ENCODE data around the gene PIP4K2B.

The PIP4K2B gene

DNA sequence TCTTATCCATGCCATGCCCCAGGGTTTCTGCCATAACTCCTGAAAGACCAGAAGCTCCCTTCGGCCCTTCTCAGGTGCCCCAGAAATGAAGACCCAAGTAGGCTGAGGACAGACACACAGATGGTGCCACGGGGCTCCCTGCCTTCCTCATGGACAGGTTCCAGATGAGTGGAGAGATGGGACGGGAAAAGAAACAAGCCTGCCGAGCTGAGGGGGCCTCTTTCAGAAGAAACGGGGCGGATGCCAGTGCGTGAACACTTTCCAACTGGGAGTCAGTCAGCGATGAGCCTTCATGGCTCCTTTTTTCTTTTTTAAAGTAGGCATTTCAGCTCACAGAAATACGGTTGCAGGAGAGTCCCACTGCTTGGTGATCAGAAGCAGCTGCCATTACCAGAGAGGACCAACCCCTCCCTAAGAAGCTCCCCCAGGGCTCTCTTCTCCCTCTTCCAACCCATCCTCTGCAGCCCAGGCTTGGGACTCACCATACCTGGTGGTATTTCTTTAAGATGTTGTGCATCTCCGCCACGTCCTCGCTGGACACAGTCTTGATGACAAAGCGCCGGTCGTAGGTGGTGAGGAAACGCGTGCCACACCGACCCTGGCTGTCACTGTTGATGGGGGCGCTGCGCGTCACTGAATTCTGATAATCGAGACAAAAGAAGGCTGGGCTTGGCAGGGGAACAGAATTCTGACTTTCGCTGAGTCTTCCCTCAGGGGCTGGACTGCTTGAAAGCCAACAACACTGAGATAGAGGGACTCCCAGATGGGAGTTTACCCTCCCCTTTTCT, 19.2 kb downstream of the PIP4K2B start:
- DNase-seq (ENCODE audit: low read depth): no peak

DNA sequence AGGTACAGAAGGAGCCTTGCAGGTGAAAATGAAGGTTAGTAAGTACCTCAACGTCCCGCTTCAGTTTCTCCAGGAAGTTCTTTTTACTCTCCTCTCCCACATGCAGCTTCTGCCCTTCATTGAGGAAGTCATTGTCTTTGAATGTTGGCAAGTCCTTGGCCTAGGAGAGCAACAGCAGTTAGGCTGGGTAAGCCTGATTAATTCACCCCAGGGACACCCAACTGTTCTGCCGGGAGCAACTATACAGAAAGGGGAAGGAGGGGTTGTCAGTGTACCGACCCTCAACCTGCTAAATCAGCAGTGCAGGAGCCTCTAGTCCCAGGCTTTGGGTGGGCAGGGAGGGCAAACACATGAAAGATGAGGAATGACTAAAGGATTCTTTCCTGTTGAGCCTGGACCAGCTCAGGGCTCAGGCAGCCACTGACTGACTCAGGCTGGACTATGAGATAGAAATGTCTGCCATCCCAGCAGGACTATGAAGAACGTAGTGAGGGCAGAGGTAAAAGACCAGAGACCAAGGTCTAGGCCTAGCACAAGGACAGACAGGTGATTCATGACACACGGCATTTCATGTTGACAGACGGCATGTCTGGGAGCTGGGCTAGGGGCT, 21.6 kb downstream of the PIP4K2B start:
- DNase-seq (ENCODE audit: low read depth): no peak

DNA sequence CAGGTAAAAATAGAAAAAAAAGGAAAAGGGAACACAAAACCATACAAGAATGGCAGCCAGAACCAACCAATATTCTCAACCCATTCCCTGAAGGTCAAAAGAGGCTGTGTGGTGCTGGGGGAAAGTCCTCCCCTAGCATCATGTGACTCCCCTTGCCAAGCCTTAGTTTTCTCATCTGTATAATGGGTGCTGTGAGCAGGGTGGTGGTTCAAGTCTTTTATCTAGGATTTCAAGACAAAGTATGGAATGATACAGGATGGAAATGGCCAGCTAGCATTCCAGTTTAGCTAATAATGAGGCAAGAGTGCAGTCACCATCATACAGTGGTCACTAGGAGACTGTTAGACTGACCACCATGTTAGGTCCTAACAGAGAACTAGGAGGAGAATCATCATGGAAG, 26.1 kb downstream of the PIP4K2B start:
- no peak for DNase-seq (ENCODE audit: low read depth)

DNA sequence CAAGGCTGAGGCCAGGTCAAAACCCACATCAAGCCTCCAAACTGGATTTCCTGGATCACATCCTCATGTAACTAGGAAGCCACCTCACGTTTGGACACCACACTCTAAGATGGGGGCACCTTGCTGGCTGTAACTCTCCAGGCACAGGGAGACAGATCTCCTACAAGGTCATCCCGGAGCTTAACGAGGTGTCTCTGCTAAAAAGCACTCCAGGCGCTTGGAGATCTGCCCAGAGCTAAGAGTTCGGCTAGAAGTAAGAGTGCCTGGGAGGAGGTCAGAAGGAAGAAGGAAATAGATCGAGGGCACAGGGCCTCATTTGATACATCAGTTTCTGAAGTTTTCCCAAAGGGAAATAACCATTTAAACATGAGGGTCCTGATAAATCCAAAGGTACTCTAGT, 30.9 kb downstream of the PIP4K2B start:
- DNase-seq (ENCODE audit: low read depth): no peak

DNA sequence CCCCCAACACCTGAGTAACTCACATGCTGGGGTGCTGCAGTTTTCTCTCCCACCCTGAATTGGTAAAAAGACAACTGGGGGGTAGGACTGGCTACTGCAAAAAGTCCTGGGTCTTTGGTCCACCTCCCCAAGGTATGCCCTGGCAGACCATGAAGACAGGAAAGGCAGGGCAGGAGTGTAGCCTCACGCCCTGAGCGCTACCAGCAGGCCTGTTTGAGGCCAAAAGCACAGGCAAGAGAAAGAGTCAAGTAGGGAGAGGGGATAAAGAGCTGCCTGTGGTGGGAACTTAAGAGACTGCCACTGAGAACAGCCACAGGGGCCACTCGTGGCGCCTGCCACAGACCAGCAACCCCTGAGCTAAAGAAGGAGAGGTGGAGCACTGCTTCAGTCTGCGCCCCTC, 33.0 kb downstream of the PIP4K2B start:
- no peak for DNase-seq (ENCODE audit: low read depth)

DNA sequence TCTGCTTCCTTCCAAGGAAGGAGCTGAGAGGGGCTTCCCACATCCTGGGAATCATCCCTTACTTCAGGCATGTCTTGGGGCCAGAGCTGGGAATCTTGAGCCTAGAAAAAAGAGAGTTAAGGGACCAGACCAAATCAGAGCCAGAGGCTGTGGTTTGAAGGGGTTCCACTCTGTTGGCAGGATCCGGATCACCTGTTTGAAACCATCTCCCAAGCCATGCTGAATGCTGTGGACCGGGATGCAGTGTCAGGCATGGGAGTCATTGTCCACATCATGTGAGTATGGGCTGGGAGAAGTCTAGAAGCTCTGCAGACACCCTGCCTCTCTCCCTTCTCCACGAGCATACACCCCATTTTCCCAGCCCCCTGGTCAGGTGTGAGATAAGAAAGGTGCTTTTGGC, 37.1 kb downstream of the PIP4K2B start:
- DNase-seq (ENCODE audit: low read depth): no peak

DNA sequence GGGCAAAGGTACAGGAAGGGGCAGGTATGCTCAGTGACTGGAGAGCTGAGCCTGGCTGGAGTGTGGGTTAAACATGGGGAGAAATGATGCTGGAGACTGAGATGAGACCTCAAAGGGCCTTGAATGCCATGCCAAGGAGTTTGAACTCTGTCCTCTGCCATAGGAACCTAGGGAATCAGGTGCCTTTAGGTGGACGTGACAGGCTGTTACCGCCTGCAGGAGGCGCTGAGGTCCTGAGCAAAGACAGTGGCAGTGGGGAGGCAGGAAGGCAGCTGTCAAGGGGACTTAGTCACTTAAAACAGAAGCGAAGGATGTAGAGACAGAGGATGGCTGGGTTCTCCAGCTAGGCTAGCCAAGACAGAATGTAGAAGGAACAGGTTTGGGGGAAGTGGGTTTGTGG, 37.7 kb downstream of the PIP4K2B start:
- DNase-seq (ENCODE audit: low read depth): no peak

DNA sequence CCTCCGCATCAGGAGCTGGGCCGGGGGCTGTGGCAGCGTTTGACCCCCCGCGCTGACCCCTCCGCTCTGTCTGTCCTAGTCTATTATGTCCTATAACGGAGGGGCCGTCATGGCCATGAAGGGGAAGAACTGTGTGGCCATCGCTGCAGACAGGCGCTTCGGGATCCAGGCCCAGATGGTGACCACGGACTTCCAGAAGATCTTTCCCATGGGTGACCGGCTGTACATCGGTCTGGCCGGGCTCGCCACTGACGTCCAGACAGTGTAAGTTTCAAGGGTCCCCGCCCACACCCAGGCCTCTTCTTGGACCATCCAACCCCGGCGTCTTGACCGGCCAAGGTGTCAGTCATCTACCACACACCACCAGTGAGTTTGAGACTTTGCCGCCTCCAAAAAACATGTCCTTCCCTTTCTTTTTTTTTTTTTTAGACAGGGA, 46.3 kb downstream of the PIP4K2B start:
- no peak for DNase-seq (ENCODE audit: low read depth)

DNA sequence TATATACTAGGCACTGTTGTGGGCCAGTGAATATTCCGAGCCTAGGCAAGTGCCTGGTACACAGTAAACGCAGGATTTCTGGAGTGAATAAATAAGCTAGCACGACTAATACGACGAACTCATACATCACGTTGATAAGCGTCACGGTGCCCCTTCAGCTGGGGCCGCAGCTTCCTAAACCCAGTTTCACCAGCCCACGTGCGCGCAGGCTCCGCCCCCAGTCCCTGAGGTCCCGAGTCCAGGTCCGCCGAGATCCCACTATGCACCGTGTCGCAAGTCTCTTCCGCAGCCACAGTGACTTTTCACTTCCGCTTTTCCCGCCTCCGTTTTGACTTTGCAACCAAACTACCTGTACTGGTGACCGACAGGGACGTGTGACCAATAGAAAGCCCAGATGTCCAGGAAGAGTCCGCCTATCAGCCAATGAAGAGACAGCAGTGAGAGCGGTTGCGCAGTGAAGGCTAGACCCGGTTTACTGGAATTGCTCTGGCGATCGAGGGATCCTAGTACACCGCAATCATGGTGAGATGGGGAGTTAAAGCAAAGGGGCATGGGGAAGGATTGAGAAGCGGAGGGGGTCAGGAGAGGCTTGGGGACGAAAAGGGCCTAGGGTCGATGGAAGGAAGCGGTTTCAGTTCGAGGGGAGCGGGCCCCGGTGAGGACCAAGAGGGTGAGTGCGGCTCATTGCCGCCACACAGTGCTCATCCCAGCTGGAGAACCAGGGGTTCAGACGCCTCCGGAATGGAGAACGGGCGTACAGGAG, 46.9 kb downstream of the PIP4K2B start, which contains the start of gene PSMB3:
PSMB3 (plus strand) TSS at position 434 of the 763 bp plus-strand sequence; CDS start at position 520, 86 bp downstream.
- peak; percentile 94 for DNase-seq (ENCODE audit: low read depth)

DNA sequence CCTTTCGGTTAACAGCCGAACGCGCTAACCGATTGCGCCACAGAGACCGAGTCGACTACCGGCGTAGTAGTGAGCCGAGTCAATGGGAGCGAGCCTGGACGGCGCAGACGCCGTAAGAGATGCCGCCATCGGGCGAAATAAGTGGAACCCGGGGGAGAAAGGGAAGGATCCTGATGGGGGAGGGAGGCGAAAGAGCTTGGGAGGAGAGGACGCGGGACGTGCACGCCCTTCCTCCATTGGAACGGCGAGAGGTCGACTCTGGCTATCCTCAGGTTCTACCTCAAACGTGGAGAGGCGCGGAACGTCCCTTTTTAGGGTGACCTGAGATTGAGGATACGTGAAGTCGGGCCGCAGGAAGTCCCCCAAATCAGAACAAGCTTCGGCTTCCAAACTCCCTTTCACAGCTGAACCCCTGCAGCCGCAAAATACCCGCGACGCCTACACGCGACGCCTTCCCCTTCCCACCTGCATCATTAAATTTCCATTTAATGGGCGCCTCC, 47.5 kb downstream of the PIP4K2B start:
- peak; percentile 62 for DNase-seq (ENCODE audit: low read depth)

DNA sequence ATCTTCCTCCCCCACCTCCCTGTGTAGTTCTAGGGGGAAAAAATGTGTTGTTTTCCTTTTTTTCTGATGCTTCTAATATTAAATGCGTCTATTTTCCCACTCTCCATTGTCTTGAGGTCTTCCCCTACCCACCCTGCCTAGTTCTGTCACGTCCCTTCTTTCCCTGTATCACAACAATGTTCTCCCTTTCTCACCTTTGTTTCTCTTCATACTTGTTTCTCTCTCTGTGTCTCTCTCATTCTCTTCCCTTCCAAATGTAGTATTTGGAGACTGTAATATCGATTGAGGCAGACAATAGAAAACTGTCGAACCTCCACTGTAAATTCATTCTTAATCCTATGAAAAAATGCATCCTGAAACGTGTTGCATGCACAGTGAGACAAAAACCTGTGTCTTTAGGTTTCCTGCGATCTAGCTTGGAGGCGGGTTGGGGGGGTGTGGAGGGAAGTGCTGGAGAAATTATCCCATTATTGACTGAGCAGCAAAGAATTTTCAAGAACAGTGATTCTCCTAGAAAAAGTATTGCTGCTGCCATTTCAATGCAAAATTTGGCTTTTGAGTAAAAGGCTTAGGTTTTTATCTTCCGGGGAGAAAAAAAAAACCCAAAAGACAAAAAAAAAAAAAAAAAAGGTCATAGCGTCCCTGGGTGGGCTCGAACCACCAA, 48.1 kb downstream of the PIP4K2B start:
- no peak for DNase-seq (ENCODE audit: low read depth)

DNA sequence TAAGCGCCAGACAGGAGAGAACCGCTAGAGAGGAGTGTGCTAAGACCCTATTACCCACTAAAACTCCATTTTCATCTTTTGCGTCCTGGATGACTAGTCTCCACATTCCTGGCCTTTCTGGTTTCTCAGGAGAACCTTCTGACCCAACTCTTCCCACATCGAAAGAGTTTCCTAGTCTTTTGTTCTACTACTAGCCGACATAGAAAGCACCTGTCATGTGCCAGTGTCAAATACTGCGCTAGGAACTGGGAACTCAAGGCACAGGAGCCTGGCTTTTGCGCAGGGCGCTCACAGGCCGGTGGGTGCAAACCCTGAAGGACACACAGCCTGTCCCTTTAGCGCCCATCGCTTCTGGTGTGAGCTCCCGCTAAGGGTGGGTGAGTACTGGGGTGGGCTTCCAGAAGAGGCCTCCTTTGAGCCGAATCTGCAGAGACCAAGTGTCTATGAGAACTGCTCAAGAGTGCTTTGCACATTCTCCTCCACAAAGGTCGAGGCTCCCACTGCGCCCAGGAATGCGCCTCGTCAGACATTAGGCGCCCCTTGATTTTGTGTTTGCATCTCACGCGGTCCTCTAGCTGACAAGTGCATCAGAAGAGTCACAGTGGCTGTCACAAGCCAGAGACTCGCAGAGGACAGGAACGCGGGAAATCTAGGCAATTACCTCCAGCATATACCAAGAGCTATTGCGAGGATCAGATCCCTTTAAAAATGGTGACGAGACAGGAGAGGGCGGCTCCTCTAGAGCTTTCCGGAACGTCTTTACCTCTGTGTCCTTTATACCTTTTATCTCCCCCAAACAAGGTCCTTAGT, 48.8 kb downstream of the PIP4K2B start:
- DNase-seq (ENCODE audit: low read depth): no peak

DNA sequence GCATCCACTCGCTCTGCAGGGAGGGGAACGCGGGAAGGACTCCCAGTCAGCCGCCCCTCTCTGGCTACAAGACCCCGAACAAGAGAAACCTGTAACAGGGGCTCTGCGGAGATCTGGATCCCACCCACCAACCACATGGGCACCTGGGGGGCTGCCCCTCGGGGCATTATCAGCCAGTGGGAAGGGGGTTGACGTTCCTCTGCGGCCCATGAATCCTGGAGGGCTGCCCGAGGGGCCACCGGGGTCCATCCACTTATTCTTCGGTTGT, 49.4 kb downstream of the PIP4K2B start:
- DNase-seq (ENCODE audit: low read depth): no peak

DNA sequence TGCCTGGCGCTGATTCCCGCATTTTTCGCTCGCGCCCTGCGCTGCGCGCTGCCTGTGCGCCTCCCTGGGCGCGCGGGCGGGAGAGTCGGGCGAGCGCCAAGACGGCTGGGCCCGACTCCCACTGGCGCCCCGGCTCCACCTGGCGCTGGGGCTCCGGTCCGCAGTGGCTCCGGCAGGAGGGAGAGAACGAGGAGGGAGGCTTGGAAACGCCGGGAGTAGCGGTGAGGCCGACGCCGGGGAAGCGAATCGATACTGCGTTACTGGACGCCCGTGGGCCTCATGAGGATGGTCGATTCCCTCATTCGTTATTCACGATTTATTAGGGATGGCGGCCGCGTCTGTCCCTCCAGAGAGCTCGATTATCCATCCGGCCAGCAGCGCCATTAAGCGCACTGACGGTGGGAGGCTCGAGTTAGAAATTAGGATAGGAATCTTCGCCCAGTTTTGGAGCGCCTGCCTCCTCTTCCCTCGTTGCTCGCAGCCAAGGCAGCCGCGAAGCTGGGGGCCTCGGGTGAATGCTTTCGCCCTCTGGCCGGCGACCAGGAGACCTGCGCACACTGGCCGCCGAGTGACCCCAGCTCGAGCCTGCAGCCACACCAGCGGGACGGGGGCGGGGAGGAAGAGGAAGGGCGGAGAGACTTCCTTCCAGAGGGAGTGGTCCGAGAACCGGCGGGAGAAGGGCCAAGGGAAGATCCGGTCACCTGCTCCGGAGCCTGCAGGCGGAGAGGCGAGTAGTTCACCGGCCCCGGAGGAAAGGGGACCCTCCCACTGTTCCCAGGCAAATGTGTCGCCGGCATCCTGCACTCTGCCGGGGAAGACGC, 49.9 kb downstream of the PIP4K2B start:
- no peak for DNase-seq (ENCODE audit: low read depth)

DNA sequence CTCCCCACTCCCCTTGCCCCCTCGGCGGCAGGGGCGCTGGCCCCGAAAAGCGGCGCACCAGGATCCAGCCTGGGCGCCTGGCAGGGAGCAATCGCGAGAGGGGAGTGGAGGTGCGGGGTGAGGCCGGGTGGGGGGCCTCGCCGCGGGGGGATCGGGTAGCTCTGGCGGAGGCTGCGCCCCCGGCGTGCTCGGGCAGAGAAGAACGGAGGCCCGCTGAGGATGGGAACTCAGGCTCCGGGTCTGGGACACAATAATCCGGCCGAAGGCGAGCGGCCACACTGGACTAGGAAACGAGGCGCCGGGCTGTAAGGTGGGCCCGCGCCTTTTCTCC, 50.5 kb downstream of the PIP4K2B start:
- DNase-seq (ENCODE audit: low read depth): no peak

DNA sequence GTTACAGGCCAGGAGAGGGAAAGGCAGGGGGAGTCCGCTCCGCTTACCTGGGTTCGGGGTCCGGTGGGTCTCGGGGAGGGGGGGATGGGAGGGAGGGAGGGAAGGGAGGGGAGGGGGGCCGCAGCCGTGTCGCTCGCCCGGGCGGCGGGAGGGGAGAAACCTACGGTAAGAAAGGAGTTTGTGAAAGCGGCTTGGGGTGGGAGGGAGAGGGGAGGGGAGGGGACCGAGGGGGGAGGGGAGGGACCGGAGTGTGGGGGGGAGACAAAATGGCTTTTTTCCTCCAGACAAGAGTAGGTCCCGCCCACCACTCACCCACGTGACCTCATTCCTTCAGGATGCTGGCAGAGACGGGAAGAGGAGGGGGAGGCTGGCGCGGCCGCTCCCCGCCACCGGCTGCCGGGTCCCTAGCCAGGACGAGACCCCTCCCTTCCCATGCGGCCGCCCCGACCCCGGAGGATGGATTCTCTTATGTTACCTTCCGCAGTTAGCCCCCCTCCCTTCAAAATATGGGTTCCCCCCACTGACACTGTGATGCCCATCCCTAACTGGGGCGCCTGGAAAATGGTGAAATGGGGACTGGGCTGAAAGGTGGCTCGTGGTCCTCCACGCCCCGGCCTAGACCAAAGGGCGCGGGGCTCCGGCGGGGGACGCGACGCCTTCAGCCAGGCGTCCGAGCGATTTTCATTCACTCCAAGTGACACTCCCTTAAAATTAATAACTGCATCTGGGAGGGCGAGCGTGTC, 51.0 kb downstream of the PIP4K2B start, which contains the start of gene PCGF2:
PCGF2 (minus strand) TSS at position 188 of the 743 bp plus-strand sequence. CDS start 7,934 bp downstream, outside the sequence.
- DNase-seq (ENCODE audit: low read depth): no peak

DNA sequence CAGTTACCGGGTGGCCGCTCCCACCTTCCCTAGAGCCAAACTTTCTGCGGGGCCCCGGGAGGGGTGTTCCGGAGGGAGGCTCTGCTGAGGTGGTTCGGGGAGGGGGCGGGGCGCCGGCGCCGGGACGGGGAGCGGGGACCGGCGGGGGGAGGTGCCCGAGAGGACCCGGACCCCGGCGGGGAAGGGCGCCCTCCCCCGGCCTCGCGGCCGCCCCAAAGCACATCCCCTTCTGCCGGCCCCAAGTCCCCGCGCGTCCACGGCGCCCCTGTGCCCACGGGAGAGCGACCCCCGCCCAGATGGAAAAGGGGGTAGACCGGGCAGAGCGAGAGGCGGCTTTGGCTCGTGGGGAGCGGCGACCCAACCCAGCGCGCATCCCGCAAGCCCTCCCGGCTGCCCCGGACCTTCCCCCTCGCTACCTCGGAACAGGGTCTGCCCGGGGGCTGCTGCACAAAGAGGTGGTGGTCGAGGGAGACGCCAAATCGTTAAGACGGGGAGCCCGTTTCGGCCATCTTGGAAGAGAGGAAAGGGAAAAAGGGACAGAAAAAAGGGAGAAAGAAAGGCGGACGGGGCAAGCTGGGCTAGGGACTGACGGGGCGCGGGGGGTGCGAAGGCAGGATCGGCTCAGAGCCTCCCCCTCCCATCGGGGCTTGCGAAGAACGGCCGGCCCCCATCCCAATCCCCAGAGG, 51.8 kb downstream of the PIP4K2B start:
- no peak for DNase-seq (ENCODE audit: low read depth)

DNA sequence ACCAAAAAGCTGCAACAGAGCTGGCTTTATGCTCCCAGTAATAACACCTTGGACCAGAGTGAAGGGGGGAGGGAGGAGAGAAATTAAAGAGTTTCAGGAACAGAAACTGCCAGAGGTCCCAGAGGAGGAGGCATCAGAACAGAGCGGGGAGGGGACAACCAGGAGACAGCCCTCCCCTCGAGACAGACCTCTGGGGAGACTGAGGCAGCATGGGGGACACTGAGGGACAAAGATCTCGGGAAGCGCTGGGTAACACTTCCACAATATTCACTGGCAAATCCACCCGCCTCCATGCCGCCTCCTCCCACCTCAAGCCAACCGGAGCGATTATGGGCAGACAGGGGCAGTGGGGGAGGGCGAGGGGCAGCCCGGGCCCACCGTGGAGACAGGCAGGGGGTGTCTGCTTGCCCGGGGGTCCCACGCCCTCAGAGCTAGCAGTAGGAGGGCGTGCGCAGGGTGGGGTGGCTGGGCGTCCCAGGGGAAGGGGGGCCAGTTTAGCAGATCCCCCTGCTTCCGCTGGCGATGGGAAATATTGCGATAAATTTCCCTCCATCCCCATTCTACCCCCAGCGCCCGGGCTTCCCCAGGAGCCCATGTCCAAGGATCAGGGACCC, 52.4 kb downstream of the PIP4K2B start:
- DNase-seq (ENCODE audit: low read depth): no peak

Measured in stimulated activated CD8-positive, alpha-beta memory T cell treated with anti-CD3 and anti-CD28 coated beads, Interleukin-12 subunit alpha, Interleukin-12 subunit beta, amount 100 ng/mL, for 1 hour (primary cell).